ENCODE results near the gene MRNIP. TPM values are rescaled to one million over a fixed set of nuclear protein-coding genes. Genes with fewer than 3 reads are reported as not detected.
"Not testable (repeated sequence)": the region's sequence is repeated elsewhere in the genome, so short reads cannot be mapped to it uniquely, and the experiment has no call there.

The MRNIP gene
- polyA plus RNA-seq, 3 donors: 27.2 to 29.8 (median 29.1) TPM

GRCh38 chr5:179854356-179854755, 4.3 kb downstream of the MRNIP start:
- DNase-seq (ENCODE audit: low read depth in 3 of 3, low spot score in 2 of 3): no peak

- no peak for DNase-seq (ENCODE audit: low read depth in 3 of 3, low spot score in 2 of 3)
These were observed 5.5 kb downstream of the MRNIP start for GRCh38 chr5:179852993-179853547.

- DNase-seq (ENCODE audit: low read depth in 3 of 3, low spot score in 2 of 3): no peak
These were observed 17.0 kb downstream of the MRNIP start for GRCh38 chr5:179841621-179842020.

GRCh38 chr5:179840766-179841165, 17.9 kb downstream of the MRNIP start:
- DNase-seq (ENCODE audit: low read depth in 3 of 3, low spot score in 2 of 3): no peak

- DNase-seq (ENCODE audit: low read depth in 3 of 3, low spot score in 2 of 3): no peak
These were observed 18.3 kb downstream of the MRNIP start for GRCh38 chr5:179840321-179840720.

GRCh38 chr5:179839328-179840256, 19.0 kb downstream of the MRNIP start:
- no peak for DNase-seq (ENCODE audit: low read depth in 3 of 3, low spot score in 2 of 3)

GRCh38 chr5:179837076-179838011, 21.3 kb downstream of the MRNIP start:
- DNase-seq (ENCODE audit: low read depth in 3 of 3, low spot score in 2 of 3): no peak

- no peak for DNase-seq (ENCODE audit: low read depth in 3 of 3, low spot score in 2 of 3)
These were observed 22.2 kb downstream of the MRNIP start for GRCh38 chr5:179836225-179837019.

GRCh38 chr5:179834871-179835270, 23.7 kb downstream of the MRNIP start:
- DNase-seq (ENCODE audit: low read depth in 3 of 3, low spot score in 2 of 3): not testable (repeated sequence)

- no peak for DNase-seq (ENCODE audit: low read depth in 3 of 3, low spot score in 2 of 3)
These were observed 24.5 kb downstream of the MRNIP start for GRCh38 chr5:179834120-179834519.

GRCh38 chr5:179833709-179834070, 24.9 kb downstream of the MRNIP start:
- DNase-seq (ENCODE audit: low read depth in 3 of 3, low spot score in 2 of 3): no peak

GRCh38 chr5:179833056-179833708, 25.4 kb downstream of the MRNIP start:
- DNase-seq (ENCODE audit: low read depth in 3 of 3, low spot score in 2 of 3): no peak

- no peak for DNase-seq (ENCODE audit: low read depth in 3 of 3, low spot score in 2 of 3)
These were observed 26.4 kb downstream of the MRNIP start for GRCh38 chr5:179832039-179832745.

GRCh38 chr5:179830818-179831468, 27.7 kb downstream of the MRNIP start:
- no peak for DNase-seq (ENCODE audit: low read depth in 3 of 3, low spot score in 2 of 3)

GRCh38 chr5:179829732-179830435, 28.7 kb downstream of the MRNIP start:
- no peak for DNase-seq (ENCODE audit: low read depth in 3 of 3, low spot score in 2 of 3)

GRCh38 chr5:179828756-179829421, 29.7 kb downstream of the MRNIP start:
- no peak for DNase-seq (ENCODE audit: low read depth in 3 of 3, low spot score in 2 of 3)

GRCh38 chr5:179827680-179828079, 30.9 kb downstream of the MRNIP start:
- DNase-seq (ENCODE audit: low read depth in 3 of 3, low spot score in 2 of 3): no peak
